ENCODE results near the gene COPB2.

Gene COPB2

DNA sequence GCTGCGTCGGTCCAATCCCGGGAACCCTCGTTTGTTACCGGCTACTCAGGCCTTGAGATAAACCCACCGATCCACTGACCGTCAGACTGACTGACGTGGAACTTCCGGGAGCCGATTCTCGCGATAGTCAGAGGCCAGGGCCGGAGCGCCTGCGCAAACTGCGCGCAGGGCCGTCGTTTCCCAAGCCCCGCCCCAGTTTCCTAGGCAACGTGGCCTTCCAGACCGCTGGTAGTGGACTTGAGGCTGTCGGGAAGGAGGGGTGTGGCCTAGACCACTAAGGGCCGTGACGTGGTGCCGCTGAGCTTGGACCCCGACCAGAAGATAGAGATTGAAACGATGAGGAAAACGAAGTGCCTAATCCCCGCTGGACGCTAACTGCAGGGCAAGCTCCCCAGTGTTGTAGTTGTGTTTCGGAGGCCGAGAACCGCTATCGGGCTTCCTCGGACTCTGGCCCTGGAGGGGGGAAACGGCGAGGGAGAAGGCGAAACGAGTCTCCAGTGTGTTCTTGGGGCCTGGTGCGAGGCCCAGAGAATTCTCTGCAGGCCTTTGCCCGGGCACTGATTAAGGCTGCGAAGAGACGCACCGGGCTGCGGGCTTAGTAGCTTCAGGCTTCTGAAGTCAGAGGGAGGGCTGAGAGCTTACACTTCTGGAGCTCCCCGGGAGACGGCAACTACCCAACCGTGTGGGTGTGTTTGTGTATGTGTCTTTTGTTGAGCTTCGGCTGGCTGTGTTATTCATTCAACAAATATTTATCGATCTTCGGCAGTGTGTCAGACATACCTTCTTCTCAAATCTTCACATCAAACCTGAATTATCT lies at the start of gene COPB2:
TSS of gene COPB2 (minus strand) at position 96 of the 817 bp plus-strand sequence. CDS start 97 bp downstream, outside the sequence.
- TF ChIP-seq, protein P1, sequence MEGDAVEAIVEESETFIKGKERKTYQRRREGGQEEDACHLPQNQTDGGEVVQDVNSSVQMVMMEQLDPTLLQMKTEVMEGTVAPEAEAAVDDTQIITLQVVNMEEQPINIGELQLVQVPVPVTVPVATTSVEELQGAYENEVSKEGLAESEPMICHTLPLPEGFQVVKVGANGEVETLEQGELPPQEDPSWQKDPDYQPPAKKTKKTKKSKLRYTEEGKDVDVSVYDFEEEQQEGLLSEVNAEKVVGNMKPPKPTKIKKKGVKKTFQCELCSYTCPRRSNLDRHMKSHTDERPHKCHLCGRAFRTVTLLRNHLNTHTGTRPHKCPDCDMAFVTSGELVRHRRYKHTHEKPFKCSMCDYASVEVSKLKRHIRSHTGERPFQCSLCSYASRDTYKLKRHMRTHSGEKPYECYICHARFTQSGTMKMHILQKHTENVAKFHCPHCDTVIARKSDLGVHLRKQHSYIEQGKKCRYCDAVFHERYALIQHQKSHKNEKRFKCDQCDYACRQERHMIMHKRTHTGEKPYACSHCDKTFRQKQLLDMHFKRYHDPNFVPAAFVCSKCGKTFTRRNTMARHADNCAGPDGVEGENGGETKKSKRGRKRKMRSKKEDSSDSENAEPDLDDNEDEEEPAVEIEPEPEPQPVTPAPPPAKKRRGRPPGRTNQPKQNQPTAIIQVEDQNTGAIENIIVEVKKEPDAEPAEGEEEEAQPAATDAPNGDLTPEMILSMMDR (conservative IDR thresholded peaks at IDR 0.05): no peak

DNA sequence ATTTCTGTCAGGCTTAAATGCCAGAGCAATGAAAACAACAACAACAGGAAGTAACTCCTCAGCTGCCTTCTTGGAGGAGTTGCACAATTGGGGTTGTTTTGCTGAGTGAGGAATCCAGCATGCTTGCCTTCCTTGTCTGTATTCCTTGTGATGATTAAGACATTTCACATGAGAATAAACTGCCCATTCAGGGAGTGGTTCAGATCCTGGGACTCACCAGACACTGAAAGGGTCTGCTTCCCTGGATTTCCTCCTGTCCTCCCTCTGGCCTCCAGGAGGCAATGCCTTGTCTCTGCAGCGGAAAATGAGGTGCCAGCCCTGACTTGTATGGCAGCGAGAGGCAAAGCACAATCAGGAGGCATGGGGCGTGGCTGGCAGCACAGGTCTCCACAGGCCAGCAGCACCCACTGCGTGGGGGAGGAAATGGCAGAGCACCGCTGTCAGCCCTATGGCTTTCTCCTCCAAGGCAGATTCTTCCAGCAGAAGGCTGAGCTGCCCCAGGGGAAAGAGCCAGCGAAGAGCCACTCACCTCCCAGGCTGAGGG lies 45.4 kb upstream of the COPB2 start:
- TF ChIP-seq, protein P1 (conservative IDR thresholded peaks at IDR 0.05): no peak
- H3K27ac ChIP-seq: no peak overlapping the region

More for the DNA sequence above, at the start of gene COPB2:
- H3K27ac ChIP-seq: peak within 1 kb of the TSS; percentile 92

GRCh38 chr3:139434228-139434627 lies 44.8 kb upstream of the COPB2 start:
- no peak overlapping the region for H3K27ac ChIP-seq
- TF ChIP-seq, protein P1 (conservative IDR thresholded peaks at IDR 0.05): no peak

DNA sequence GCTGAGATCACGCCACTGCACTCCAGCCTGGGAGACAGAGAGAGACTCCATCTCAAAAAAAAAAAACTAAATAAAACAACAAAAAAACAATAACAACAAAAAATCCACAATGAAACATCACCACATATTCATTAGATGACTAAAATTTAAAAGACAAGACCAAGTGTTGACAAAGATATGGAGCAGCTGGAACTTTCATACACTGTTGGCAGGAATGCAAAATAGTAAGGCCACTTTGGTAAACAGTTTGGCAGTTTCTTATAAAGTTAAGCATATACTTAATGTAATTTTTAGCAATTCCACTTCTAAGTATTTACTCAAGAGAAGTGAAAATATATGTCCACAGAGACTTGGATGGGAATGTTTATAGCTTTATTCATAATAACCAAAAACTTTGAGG lies 43.6 kb upstream of the COPB2 start:
- no peak overlapping the region for H3K27ac ChIP-seq
- TF ChIP-seq, protein P1 (conservative IDR thresholded peaks at IDR 0.05): no peak

- TF ChIP-seq, protein P1 (conservative IDR thresholded peaks at IDR 0.05): no peak
- H3K27ac ChIP-seq: no peak overlapping the region
These were observed 41.0 kb upstream of the COPB2 start for GRCh38 chr3:139430493-139430892.

DNA sequence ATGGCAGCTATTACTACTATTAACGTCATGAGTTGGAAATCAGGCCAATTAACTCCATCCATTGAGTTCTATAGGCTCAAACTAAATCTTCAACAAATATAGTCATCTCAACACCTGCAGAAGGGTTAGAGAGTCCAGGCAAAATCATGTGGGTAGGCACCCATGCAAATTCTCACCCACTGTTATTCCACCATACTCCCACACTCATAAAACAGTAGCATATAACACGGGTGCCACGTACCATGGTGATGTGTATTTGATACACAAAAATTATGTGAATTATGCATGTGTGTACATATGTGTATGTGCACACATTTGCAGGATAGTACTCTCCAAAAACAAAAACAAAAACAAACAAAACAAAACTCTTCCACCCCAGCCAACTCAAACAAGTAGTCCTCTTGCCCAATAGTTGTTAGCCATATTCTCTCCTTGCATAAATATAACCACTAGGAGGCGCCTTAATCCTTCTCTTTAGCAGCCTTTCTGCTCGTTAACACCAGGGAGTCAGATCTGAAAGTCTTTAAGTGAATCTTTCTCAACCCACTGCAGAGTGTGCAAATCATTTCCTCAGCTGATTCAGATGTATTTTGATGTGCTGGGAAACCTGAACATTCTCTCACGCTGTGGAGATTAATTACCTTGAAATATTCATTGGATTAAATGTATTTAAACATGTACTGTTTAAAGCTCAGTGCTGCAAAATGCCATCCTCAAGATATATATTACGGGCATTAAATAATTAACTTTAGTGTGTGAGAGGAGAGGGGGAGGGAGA lies 38.0 kb upstream of the COPB2 start:
- no peak overlapping the region for H3K27ac ChIP-seq
- TF ChIP-seq, protein P1 (conservative IDR thresholded peaks at IDR 0.05): peak; percentile 85
